OCI-LY1 (cell line): Measurements from ENCODE around the gene MALT1.

Experiments
- H2AFZ ChIP-seq: fragments of 200-600 bp; sonication (generic), shearing (Covaris generic); 2 replicates; pipeline ENCODE4 v1.6.0; 2014; ENCODE audit warnings: antibody characterized with exemption, mild to moderate bottlenecking, low read length
- H3F3A ChIP-seq: fragments of 200-600 bp; sonication (generic), shearing (Covaris generic); 2 replicates; pipeline ENCODE4 v1.6.0; 2014; ENCODE audit warnings: mild to moderate bottlenecking, antibody characterized with exemption, low read length, moderate library complexity; ENCODE audit not compliant: insufficient read depth
- H3K27ac ChIP-seq: fragments of 200-600 bp; sonication (generic); 2 replicates; pipeline ENCODE4 v1.5.1; 2014; ENCODE audit warnings: low read length, mixed run types, mild to moderate bottlenecking, low read depth; ENCODE audit not compliant: poor library complexity, severe bottlenecking
- H3K27me3 ChIP-seq: fragments of 200-600 bp; sonication (generic); 2 replicates; pipeline ENCODE4 v1.6.0; 2014; ENCODE audit warnings: antibody characterized with exemption, mild to moderate bottlenecking, low read length, moderate library complexity; ENCODE audit not compliant: insufficient read depth
- H3K36me3 ChIP-seq: fragments of 200-600 bp; sonication (generic); 2 replicates; pipeline ENCODE4 v1.6.1; 2014; ENCODE audit warnings: mild to moderate bottlenecking, antibody characterized with exemption, low read length, moderate library complexity, mixed read lengths; ENCODE audit not compliant: insufficient read depth
- H3K4me1 ChIP-seq: fragments of 200-600 bp; sonication (generic); 2 replicates; pipeline ENCODE4 v1.5.1; 2014; ENCODE audit warnings: mild to moderate bottlenecking, low read length, moderate library complexity; ENCODE audit not compliant: insufficient read depth, severe bottlenecking
- H3K4me2 ChIP-seq: fragments of 200-600 bp; sonication (generic), shearing (Covaris generic); 2 replicates; pipeline ENCODE4 v1.6.1; 2014; ENCODE audit warnings: low read length
- H3K4me3 ChIP-seq: fragments of 200-600 bp; sonication (generic); 2 replicates; pipeline ENCODE4 v1.5.1; 2014; ENCODE audit warnings: low read length, low read depth, mild to moderate bottlenecking, mixed read lengths; ENCODE audit not compliant: poor library complexity, severe bottlenecking
- H3K79me2 ChIP-seq: fragments of 200-600 bp; shearing (Covaris generic); 2 replicates; pipeline ENCODE4 v1.6.1; 2016; ENCODE audit warnings: mixed run types, low read length, mixed read lengths; ENCODE audit not compliant: insufficient read depth
- H3K9ac ChIP-seq: fragments of 200-600 bp; sonication (generic), shearing (Covaris generic); 2 replicates; pipeline ENCODE4 v1.6.1; 2014; ENCODE audit warnings: mild to moderate bottlenecking, low read length, mixed read lengths
- H3K9me2 ChIP-seq: fragments of 200-600 bp; sonication (generic), shearing (Covaris generic); 2 replicates; pipeline ENCODE4 v1.6.1; 2014; ENCODE audit warnings: low read depth, mild to moderate bottlenecking, low read length, mixed read lengths
- H3K9me3 ChIP-seq: fragments of 200-600 bp; shearing (Covaris generic); 2 replicates; pipeline ENCODE4 v1.6.1; 2014; ENCODE audit warnings: low read length, mixed read lengths
- H4K20me1 ChIP-seq: fragments of 200-600 bp; sonication (generic), shearing (Covaris generic); 2 replicates; pipeline ENCODE4 v1.6.0; 2016; ENCODE audit warnings: mild to moderate bottlenecking, low read length; ENCODE audit not compliant: insufficient read depth
- CTCF ChIP-seq: fragments of 200-600 bp; sonication (generic), shearing (Covaris generic); IDR thresholded peaks from 2 replicates; pipeline ENCODE4 v1.5.1; 2017; ENCODE audit warnings: mild to moderate bottlenecking, antibody characterized with exemption, low read length, moderate library complexity, mixed read lengths
- EZH2 ChIP-seq: fragments of 200-600 bp; sonication (generic), shearing (Covaris generic); IDR thresholded peaks from 2 replicates; pipeline ENCODE4 v1.8.0; 2017; ENCODE audit warnings: borderline replicate concordance, mixed run types, mild to moderate bottlenecking, antibody characterized with exemption, low read length, moderate library complexity, mixed read lengths

Gene MALT1

DNA sequence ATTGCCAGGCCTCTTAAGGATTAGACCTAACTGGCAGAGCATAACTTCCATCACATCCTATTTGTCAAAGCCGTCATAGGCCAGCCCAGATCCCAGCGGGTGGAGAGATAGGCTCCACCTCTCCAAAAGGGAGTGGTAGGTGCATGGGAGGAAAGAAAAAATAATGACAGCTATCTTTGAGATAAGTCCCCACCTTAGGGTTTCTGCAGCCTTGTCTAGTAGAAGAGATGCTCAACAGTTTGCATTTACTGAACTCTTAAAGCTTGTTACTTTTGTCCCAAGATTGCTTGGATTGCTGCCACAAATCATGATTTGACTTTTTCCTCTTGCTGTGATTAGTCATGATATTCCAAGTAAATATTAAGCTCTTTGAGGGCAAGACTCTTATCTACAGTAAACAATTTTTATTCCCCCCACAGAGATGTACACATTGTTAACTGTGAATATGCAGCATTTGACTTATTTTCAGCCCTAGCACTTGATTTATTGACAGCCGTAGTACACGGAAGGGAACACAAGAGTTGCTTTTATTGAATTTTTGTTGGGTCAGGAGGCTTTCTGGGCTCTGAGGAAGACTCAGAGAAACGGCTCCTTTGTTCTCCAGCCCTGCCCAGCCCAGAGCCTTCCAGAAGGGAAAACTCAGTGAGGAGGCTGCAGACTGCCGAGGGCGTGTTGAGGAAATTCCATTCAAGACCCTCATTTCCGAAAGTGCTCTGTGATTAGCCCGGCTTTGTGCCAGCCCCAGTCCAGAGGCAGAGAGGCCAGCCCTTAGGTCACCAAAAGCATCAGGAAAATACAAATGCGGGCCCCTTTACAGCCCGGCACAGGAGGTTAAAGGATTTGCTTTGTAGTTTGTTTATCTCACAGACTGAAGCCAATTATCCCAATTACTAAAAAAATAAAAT lies 118.0 kb downstream of the MALT1 start:
- TF ChIP-seq EZH2 (no peak), CTCF (no peak)
- H2AFZ ChIP-seq: no peak overlapping the region
- peaks cover 4% of the 10 kb centered on the region for H3K4me1 ChIP-seq
- H3K4me3 ChIP-seq: no peak overlapping the region
- H3K9me3 ChIP-seq: no peaks in the 10 kb centered on the region
- no peaks in the 10 kb centered on the region for H3K27me3 ChIP-seq
- H3K79me2 ChIP-seq: no peaks in the 10 kb centered on the region
- no peaks in the 10 kb centered on the region for H3K36me3 ChIP-seq
- H3F3A ChIP-seq: no peaks in the 10 kb centered on the region
- no peak overlapping the region for H3K27ac ChIP-seq
- H3K4me2 ChIP-seq: no peak overlapping the region
- H3K9ac ChIP-seq: no peak overlapping the region
- H4K20me1 ChIP-seq: no peaks in the 10 kb centered on the region
- no peaks in the 10 kb centered on the region for H3K9me2 ChIP-seq

DNA sequence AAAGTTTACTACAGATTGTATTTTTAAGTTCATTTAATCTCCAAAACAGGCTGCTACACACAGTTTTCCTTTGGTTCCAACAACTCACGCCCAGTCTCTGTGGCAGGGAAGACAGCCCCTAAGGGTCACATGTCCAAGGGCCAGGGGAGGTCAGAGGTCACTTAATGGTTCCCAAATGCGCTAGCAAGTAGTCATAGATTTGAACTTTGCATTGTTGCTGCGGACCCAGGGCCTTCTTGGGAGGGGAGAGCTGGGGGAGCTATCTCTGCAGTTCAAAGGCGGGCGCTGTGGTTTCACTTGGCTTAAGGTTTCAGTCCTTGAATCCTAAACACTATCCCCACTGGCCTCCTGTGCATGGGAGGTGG lies 118.6 kb downstream of the MALT1 start:
- Histone ChIP-seq H4K20me1 (no peaks in the 10 kb centered on the region), H3K27me3 (no peaks in the 10 kb centered on the region), H3K27ac (no peak overlapping the region), H3F3A (no peaks in the 10 kb centered on the region), H3K79me2 (no peaks in the 10 kb centered on the region), H3K9ac (no peak overlapping the region), H3K4me3 (no peak overlapping the region), H3K9me2 (no peaks in the 10 kb centered on the region), H2AFZ (no peak overlapping the region), H3K4me2 (no peak overlapping the region), H3K4me1 (peaks cover 4% of the 10 kb centered on the region), H3K9me3 (no peaks in the 10 kb centered on the region), H3K36me3 (no peaks in the 10 kb centered on the region)
- no peak for TF ChIP-seq CTCF
- TF ChIP-seq EZH2: no peak

DNA sequence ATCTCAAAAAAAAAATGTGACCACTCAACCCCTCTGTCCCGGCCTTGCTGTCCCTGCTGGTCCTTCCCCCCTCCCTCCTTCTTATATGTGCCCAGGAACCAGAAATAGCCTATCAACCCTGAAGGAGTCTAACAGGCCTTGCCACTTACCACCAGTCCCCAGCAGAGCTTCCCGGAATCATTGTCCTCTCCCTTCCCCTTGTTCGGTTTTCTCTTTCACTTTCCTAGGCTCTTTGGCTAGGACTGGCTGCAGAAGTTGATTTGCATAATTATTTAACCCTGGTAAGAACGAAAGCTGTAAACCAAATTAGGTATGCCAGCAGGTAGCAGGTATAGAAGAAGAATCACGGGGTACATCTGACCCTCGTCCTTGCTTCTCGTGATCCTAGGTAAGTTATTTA lies 120.8 kb downstream of the MALT1 start:
- Histone ChIP-seq H3K4me2 (no peak overlapping the region), H3K27ac (no peak overlapping the region), H3K4me1 (peaks cover 4% of the 10 kb centered on the region), H3K9me3 (no peaks in the 10 kb centered on the region), H2AFZ (no peak overlapping the region), H3K79me2 (no peaks in the 10 kb centered on the region), H3K36me3 (no peaks in the 10 kb centered on the region), H3F3A (no peaks in the 10 kb centered on the region), H4K20me1 (no peaks in the 10 kb centered on the region), H3K27me3 (no peaks in the 10 kb centered on the region), H3K9me2 (no peaks in the 10 kb centered on the region), H3K9ac (no peak overlapping the region), H3K4me3 (no peak overlapping the region)
- no peak for TF ChIP-seq CTCF
- TF ChIP-seq EZH2: no peak
